GM13977 (cell line): ENCODE measurements around the gene MMRN2.

Source experiments
- DNase-seq: peaks from one replicate; pipeline ENCODE4 v3.0.0; 2012; ENCODE audit warnings: low spot score
- CTCF ChIP-seq: IDR thresholded peaks from 2 replicates; pipeline ENCODE4 v1.5.1; 2012; ENCODE audit warnings: mild to moderate bottlenecking, control low read depth; ENCODE audit not compliant: insufficient read depth; ENCODE audit errors: extremely low read depth, missing control alignments
- in situ Hi-C: fragments of 300-500 bp; cut with MboI; formaldehyde crosslinking; loops from one replicate; pipeline ENCODE4 v1.12.0; 2022; ENCODE audit warnings: low sequenced_read_pairs, low pct_unique_long_range_greater_than_20kb, mixed read lengths, inconsistent platforms; ENCODE audit not compliant: unreplicated experiment

Gene MMRN2

GRCh38 chr10:86963341-86963919, 6.0 kb upstream of the MMRN2 start:
- in situ Hi-C loops, result no loop called here
- no peak for TF ChIP-seq CTCF
- DNase-seq, result no peak

GRCh38 chr10:86962981-86963310, 5.5 kb upstream of the MMRN2 start:
- in situ Hi-C loops, result no loop called here
- no peak for DNase-seq
- no peak for TF ChIP-seq CTCF

- DNase-seq, result no peak
- in situ Hi-C loops, result no loop called here
- no peak for TF ChIP-seq CTCF
Observed at GRCh38 chr10:86962136-86962980, 4.9 kb upstream of the MMRN2 start.

GRCh38 chr10:86961481-86962091, 4.2 kb upstream of the MMRN2 start:
- DNase-seq, result no peak
- no peak for TF ChIP-seq CTCF
- in situ Hi-C loops, result no loop called here

GRCh38 chr10:86960863-86961434, 3.5 kb upstream of the MMRN2 start:
- DNase-seq, result no peak
- in situ Hi-C loops, result no loop called here
- no peak for TF ChIP-seq CTCF

- in situ Hi-C loops, result no loop called here
- peak; percentile 98 for TF ChIP-seq CTCF
- peak; percentile 84 for DNase-seq
Observed at GRCh38 chr10:86960003-86960862, 2.8 kb upstream of the MMRN2 start.
